Activated naive CD4-positive, alpha-beta T cell treated with anti-CD3 and anti-CD28 coated beads, Interleukin-2, amount 10 ng/mL, durations not matched to agents 7 days and 5 days (primary cell): ENCODE measurements around the gene STAG3.
"Not testable (repeated sequence)": the region's sequence is repeated elsewhere in the genome, so short reads cannot be mapped to it uniquely, and the experiment has no call there.

Source experiments
- CTCF ChIA-PET: fragments of 350-600 bp; sonication (Branson Sonifier 250); formaldehyde crosslinking; loops from one replicate; lab custom pipeline; 2021; ENCODE audit warnings: antibody characterized with exemption; lab: Charles Lee
- DNase-seq: peaks from one replicate; pipeline ENCODE4 v3.0.0-alpha.2; 2020
- H3K27ac Mint-ChIP-seq: one replicate; pipeline ENCODE4 v1.8.0; 2021; ENCODE audit warnings: mild to moderate bottlenecking, moderate library complexity, mixed read lengths
- H3K27me3 Mint-ChIP-seq: one replicate; pipeline ENCODE4 v1.8.0; 2021; ENCODE audit warnings: mild to moderate bottlenecking, mixed read lengths
- H3K36me3 Mint-ChIP-seq: one replicate; pipeline ENCODE4 v1.8.0; 2021; ENCODE audit warnings: mixed read lengths
- H3K4me1 Mint-ChIP-seq: one replicate; pipeline ENCODE4 v1.8.0; 2021; ENCODE audit warnings: mixed read lengths
- H3K4me3 Mint-ChIP-seq: one replicate; pipeline ENCODE4 v1.8.0; 2021; ENCODE audit warnings: mild to moderate bottlenecking, moderate library complexity, mixed read lengths
- H3K9me3 Mint-ChIP-seq: one replicate; pipeline ENCODE4 v1.8.0; 2021; ENCODE audit warnings: mixed read lengths

Gene STAG3

DNA sequence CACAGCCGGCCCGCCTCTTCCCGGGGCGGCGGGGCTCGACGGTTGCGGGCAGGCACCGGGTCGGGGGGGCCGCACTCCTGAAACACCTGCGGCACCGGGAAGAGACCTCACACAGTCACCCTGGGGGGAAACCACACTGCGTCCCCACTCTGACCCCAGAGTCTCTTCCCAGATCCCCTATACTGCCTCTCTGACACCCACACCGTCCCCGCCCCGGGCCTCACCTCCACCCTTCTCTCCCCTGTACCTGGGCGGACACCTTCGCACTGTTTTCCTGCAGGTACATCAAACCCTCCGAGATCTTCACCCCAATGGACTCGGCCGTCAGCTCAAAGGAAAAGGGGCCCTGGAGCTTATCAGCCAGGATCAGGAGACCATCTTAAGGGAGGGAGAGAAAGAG lies 5.9 kb upstream of the STAG3 start:
- Mint-ChIP-seq H3K27me3 (peaks cover 58% of the 10 kb centered on the region), H3K9me3 (no peaks in the 10 kb centered on the region), H3K4me1 (peaks cover 70% of the 10 kb centered on the region), H3K36me3 (peaks cover 4% of the 10 kb centered on the region), H3K27ac (peak overlapping the region; percentile 4), H3K4me3 (peak overlapping the region; percentile 72)
- DNase-seq: no peak
- CTCF ChIA-PET: no interaction called here

DNA sequence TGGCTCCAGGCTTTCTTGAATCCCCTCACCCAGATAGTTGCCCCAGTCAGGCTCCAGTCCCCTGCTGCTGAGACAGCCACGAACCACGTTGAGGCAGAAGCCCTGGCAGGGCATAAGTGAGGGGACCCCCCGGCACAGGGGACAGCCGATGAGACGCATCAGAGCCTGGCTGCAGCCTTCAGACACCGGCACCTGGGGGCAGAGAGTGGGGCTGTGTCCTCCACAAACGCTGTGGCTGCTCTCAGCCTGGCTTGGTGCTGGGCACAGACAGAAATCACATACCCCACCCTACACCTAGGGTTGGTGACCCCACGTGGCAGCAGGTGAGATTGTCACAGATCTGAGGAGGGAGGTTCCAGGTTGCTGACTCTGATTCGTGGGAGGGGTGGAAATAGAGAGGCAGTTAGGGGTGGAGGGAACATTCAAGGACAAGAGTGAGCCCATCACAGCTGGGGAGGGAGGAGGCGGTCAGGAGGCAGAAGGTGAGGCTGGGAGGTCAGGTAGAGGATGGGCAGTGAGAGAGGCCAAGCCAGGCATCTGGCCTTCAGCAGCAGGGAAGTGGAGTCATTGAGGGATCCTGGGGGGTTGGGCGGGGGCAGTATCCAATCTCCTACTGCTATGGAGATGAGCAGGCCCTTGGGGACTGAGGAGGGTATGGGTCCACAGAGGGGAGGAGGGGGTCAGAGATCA lies 3.8 kb upstream of the STAG3 start:
- Mint-ChIP-seq H3K4me1 (peaks cover 68% of the 10 kb centered on the region), H3K4me3 (no peak overlapping the region), H3K27me3 (peaks cover 56% of the 10 kb centered on the region), H3K36me3 (peaks cover 4% of the 10 kb centered on the region), H3K27ac (peak overlapping the region; percentile 46), H3K9me3 (no peaks in the 10 kb centered on the region)
- no peak for DNase-seq
- CTCF ChIA-PET: interaction anchor here (1.3 kb wide), 1 partner anchor 41 kb away, joined by 4 read pairs; no protein-coding TSS in a partner anchor

DNA sequence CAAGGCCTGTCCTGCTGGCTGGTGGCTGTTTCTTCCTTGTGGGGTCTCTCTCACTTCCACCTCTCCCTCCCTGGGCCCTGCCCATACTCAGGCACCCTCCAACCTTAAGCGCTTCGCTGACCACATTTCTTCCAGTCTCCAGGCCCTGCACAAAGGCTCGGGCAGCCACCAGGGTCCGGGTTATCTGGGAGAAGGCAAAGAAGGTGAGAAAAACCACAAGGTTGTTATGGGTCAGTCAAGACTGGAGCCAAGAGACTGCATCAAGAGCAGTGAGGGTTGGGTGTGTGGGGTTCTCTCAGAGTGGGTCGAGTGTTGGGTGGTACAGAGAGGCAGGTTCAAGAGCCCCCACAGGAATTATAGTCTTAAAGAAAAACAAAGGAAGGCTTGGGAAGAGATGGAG lies 3.1 kb upstream of the STAG3 start:
- Mint-ChIP-seq H3K4me1 (peaks cover 67% of the 10 kb centered on the region), H3K27me3 (peaks cover 56% of the 10 kb centered on the region), H3K9me3 (no peaks in the 10 kb centered on the region), H3K4me3 (no peak overlapping the region), H3K27ac (no peak overlapping the region), H3K36me3 (peaks cover 4% of the 10 kb centered on the region)
- CTCF ChIA-PET: no interaction called here
- no peak for DNase-seq

DNA sequence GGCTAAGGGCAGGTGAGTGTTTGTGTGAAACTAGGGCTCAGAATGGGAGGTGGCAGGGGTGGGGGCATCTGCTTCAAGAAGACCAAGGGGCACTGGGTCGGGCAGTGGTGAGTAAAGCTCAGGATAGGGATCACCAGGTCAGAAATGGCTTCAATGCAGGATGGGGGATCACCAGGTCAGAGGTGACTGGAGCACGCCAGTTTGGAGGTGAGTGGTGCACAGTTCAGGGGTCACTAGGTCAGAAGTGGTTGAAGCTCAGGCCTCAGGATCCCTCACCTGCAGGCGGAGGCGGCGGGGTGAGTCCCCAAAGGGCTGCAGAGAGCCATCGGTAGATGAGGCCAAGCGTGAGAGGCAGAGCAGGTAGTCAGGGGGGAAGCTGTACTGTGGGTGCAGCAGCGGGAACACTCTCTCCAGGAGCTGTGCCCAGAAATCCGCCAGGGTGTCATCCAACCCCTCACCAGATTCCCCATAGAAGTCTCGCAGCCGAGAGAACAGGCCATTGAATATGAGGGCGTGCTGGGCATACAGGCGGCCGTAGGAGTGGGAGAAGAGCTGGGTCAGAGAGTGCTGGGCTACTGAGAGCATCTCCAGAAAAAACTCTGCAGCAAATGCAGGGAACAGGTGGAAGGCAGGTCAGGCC lies 2.3 kb upstream of the STAG3 start:
- Mint-ChIP-seq H3K4me3 (peak overlapping the region; percentile 62), H3K9me3 (peaks cover 2% of the 10 kb centered on the region), H3K27me3 (peaks cover 53% of the 10 kb centered on the region), H3K4me1 (peaks cover 66% of the 10 kb centered on the region), H3K36me3 (peaks cover 7% of the 10 kb centered on the region), H3K27ac (peak overlapping the region; percentile 13)
- DNase-seq: no peak
- CTCF ChIA-PET: no interaction called here

DNA sequence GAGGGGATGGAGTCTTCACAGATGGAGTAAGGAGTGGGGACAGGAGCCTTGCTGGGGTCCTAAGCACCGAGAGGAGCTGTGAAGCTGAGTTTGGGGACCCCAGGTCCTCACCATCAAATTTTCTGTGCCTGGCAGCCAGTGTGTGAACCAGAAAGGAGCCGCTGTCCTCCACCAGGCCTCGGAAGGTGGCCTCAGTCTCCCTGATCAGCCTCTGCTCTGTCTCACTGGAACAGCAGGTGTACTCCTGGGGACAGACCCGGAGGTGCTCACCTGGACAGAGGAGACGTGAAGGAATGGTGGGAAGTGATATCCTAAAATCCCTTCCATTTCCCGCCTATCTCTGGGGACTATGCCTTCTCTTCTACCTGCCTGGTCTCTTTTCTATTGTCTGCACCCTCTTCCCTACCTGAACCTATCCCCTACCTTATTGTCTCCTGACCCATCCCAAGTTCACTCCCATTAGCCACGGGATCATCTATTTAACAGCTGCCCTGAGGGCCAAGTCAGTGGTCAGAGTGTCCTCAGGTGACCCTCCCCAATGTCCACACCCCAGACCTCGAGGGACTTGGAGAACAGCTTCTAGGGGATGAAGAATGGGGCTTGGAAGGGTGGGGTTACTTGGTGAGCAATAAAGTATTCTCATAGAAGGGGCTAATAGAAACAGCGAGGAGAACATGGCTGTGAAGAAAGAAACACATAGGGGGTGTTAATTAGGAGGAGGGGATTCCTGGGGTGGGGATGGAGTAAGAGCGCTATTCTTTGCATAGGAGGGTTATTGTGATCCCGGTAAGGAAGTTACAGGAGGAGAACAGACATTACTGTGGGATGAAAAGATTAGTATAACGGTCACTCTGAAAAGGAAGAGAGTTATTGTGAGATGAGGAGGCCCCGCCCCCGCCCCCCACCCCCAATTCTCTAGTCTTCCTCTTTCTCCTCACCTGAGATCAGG lies 1.3 kb upstream of the STAG3 start:
- H3K4me3 Mint-ChIP-seq: peak overlapping the region; percentile 75
- H3K27me3 Mint-ChIP-seq: peaks cover 46% of the 10 kb centered on the region
- peak; percentile 18 for DNase-seq
- peaks cover 7% of the 10 kb centered on the region for H3K9me3 Mint-ChIP-seq
- H3K36me3 Mint-ChIP-seq: peaks cover 10% of the 10 kb centered on the region
- no peak overlapping the region for H3K27ac Mint-ChIP-seq
- CTCF ChIA-PET: interaction anchor here (1.3 to 2.5 kb wide), 3 partner anchors 9 to 35 kb away, joined by 4 to 8 read pairs (median 5); partner anchors contain the start of gene GAL3ST4
- peaks cover 69% of the 10 kb centered on the region for H3K4me1 Mint-ChIP-seq

DNA sequence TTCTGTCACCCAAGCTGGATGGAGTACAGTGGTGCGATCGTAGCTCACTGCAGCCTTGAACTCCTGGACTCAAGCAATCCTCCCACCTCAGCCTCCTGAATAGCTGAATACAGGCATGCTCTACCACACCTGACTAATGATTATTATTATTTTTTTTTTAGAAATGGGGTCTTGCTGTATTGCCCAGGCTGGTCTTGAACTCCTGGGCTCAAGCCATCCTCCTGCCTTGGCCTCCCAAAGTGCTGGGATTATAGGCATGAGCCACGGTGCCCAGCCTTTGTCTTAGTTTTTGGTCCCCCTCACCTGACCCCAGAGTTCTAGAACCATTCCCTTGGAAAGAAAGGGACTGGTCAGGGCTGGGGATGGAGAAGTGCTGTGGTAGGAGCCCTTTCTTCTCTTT lies 2.4 kb downstream of the STAG3 start:
- H3K9me3 Mint-ChIP-seq, DNase-seq, H3K36me3 Mint-ChIP-seq: not testable (repeated sequence)
- CTCF ChIA-PET: interaction anchor here (1.1 to 2.5 kb wide), 2 partner anchors 28 to 47 kb away, joined by 3 to 10 read pairs; no protein-coding TSS in a partner anchor
- H3K4me1 Mint-ChIP-seq: peaks cover 80% of the 10 kb centered on the region
- H3K27me3 Mint-ChIP-seq: peaks cover 25% of the 10 kb centered on the region
- H3K4me3 Mint-ChIP-seq: peak overlapping the region; percentile 27
- peak overlapping the region; percentile 92 for H3K27ac Mint-ChIP-seq

DNA sequence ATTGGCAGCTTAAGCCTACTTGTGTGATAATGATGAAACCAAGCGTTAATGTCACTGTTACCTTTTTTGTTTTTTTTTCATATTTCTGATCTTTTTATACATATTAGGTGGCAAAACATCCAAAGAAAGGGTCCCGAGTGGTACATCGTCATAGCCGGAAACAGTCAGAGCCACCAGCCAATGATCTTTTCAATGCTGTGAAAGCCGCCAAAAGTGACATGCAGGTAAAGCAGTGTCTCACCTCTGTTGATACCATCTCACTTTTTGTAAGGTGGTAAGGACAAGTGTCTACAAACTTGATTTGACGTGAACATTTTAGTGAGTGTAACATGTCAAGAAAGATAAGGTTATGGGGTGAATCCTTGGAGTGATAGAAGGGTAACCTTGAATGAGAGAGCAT lies 4.9 kb downstream of the STAG3 start:
- Mint-ChIP-seq H3K4me1 (peaks cover 58% of the 10 kb centered on the region), H3K27ac (peak overlapping the region; percentile 92)
- H3K27me3 Mint-ChIP-seq, H3K36me3 Mint-ChIP-seq, DNase-seq, H3K4me3 Mint-ChIP-seq, H3K9me3 Mint-ChIP-seq: not testable (repeated sequence)
- CTCF ChIA-PET: interaction anchor here (0.7 kb wide), 1 partner anchor 225 kb away, joined by 3 read pairs; no protein-coding TSS in a partner anchor

DNA sequence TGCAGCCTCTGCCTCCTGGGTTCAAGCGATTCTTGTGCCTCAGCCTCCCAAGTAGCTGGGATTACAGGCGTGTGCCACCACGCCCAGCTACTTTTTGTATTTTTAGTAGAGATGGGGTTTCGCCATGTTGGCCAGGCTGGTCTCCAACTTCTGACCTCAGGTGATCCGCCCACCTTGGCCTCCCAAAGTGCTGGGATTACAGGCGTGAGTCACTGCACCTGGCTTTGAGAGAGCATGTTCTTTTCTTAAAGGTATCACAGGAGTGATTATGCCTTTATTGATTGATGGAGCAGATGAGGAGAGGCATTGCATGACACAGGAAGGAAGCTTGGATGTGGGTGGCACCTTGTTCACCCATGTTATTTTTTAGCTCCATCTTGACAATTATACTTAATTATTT lies 5.4 kb downstream of the STAG3 start:
- H3K36me3 Mint-ChIP-seq: not testable (repeated sequence)
- peaks cover 53% of the 10 kb centered on the region for H3K4me1 Mint-ChIP-seq

DNA sequence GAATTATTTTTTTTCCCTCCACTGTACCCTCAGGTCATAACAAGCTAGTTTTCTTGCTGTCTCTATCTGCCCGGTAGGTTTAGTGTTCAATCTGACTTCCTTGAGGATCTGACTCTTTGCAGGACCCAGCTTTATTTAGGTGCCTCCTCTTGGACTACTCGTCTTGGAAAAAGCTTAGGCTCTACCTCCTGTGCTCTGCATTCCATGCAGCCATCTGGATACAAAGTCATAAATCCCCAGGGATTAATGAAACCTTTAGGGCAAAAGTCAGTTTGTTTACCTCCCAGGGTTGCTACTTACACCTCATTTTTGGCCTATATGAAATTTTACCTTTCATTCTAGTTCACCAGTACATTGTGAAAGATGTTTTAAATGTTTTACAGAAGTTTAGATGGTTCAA lies 8.0 kb downstream of the STAG3 start:
- Mint-ChIP-seq H3K4me1 (peaks cover 48% of the 10 kb centered on the region), H3K9me3 (peaks cover 2% of the 10 kb centered on the region), H3K27me3 (no peaks in the 10 kb centered on the region), H3K27ac (no peak overlapping the region), H3K4me3 (no peak overlapping the region), H3K36me3 (peaks cover 1% of the 10 kb centered on the region)
- no peak for DNase-seq
- CTCF ChIA-PET: interaction anchor here (1.5 kb wide), 1 partner anchor 53 kb away, joined by 4 read pairs; no protein-coding TSS in a partner anchor

More for the DNA sequence above, 5.4 kb downstream of the STAG3 start:
- DNase-seq, H3K27me3 Mint-ChIP-seq, H3K9me3 Mint-ChIP-seq, H3K4me3 Mint-ChIP-seq: not testable (repeated sequence)
- CTCF ChIA-PET: interaction anchor here (0.9 kb wide), 1 partner anchor 162 kb away, joined by 3 read pairs; no protein-coding TSS in a partner anchor
- peak overlapping the region; percentile 52 for H3K27ac Mint-ChIP-seq

DNA sequence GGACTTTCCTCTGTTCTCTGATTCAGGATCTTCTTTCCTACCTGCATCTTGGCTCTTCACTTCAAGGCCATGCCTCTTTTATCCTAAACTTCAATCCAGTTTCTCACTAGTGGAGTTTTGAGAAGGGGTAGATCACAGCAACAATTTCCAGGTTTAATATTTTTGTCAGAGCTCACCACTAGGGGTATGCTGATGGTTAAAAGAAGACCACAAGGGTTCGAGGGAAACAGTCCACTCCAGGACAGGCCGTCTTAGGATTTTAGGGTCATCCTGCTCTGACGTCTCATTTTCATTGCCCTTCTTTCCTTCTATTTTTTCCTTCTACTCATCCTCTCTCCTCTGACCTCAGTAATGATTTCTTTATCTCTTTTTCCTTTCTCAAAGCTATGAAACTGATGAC lies 11.3 kb downstream of the STAG3 start:
- Mint-ChIP-seq H3K27me3 (no peaks in the 10 kb centered on the region), H3K9me3 (no peaks in the 10 kb centered on the region), H3K4me3 (no peak overlapping the region), H3K27ac (no peak overlapping the region), H3K36me3 (peaks cover 4% of the 10 kb centered on the region), H3K4me1 (peaks cover 42% of the 10 kb centered on the region)
- no peak for DNase-seq
- CTCF ChIA-PET: interaction anchor here (0.6 to 3.9 kb wide), 4 partner anchors 14 to 64 kb away, joined by 3 to 49 read pairs (median 20); no protein-coding TSS in a partner anchor

DNA sequence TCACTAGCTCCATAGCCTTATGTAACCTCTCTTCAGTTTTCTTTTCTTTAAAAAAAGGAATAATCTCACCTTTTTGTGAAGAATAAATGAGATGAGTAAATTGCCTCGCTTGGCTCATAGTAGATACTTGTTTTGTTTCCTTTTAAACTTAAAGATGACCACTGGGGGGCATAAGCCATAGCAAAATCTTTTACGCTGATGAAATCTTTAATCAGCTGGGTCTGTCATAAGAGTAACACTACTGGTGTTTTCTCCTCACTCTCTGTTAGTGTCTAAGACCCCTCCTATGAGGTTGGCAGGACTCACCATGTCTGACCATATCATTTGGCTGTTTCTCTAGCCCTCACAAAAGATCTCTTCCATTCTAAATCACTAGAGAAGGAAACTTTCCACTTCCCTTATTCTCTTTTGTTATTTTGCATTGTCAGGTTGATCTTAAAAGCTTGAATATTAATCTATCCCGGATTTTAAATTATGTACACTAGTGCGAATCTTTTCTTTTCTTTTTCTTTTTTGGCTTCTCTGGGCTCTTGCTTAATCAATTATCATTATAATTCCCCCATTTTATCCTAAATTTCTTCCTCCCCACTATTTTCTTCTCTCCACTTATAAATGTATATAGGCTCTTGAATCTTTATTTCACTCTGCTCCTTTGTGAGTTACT lies 12.5 kb downstream of the STAG3 start:
- Mint-ChIP-seq H3K27ac (peak overlapping the region; percentile 42), H3K9me3 (no peaks in the 10 kb centered on the region), H3K27me3 (no peaks in the 10 kb centered on the region), H3K4me3 (no peak overlapping the region), H3K4me1 (peaks cover 48% of the 10 kb centered on the region), H3K36me3 (peaks cover 4% of the 10 kb centered on the region)
- no peak for DNase-seq
- CTCF ChIA-PET: interaction anchor here (0.6 to 3.9 kb wide), 16 partner anchors 8 to 282 kb away, joined by 3 to 49 read pairs (median 4); partner anchors contain the start of genes GPC2 and STAG3

DNA sequence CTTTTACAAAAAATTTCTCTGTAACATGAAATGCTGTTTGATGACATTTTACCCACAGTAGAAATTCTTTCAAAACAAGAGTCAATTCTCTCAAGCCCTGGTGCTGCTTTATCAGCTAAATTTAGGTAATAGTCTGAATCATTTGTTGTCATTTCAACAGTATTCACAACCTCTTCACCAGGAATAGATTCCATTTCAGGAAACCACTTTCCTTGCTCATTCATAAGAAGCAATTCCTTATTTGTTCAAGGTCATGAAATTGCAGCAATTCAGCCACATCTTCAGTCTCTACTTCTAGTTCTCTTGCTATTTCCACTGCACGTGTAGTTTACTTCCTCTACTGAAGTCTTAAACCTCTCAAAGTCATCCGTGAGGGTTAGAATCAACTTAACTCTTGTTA lies 14.1 kb downstream of the STAG3 start:
- H3K4me1 Mint-ChIP-seq: peaks cover 57% of the 10 kb centered on the region
- no peaks in the 10 kb centered on the region for H3K9me3 Mint-ChIP-seq
- no peak overlapping the region for H3K27ac Mint-ChIP-seq
- no peak overlapping the region for H3K4me3 Mint-ChIP-seq
- H3K36me3 Mint-ChIP-seq: peaks cover 7% of the 10 kb centered on the region
- CTCF ChIA-PET: no interaction called here
- no peak for DNase-seq
- H3K27me3 Mint-ChIP-seq: no peaks in the 10 kb centered on the region

DNA sequence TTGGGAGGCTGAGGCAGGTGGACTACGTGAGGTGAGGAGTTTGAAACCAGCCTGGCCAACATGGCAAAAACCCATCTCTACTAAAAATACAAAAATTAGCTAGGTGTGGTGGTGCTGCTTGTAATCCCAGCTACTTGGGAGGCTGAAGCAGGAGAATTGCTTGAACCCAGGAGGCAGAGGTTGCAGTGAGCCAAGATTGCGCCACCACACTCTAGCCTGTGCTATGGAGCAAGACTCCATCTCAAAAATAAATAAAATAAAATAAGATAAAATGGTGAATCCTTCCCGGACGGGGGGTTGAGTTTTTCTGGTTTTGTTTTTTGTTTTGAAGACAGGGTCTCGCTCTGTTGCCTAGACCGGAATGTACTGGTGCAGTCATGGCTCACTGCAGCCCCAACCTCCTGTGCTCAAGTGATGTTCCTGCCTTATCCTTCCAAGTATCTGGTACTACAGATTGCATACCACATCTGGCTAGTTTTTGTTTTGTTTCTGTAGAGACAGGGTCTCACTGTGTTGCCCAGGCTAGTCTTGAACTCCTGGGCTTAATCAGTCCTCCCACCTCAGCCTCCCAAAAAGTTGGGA lies 14.7 kb downstream of the STAG3 start:
- not testable (repeated sequence) for H3K27ac Mint-ChIP-seq, H3K27me3 Mint-ChIP-seq, DNase-seq, H3K4me3 Mint-ChIP-seq, H3K9me3 Mint-ChIP-seq, H3K36me3 Mint-ChIP-seq
- CTCF ChIA-PET: interaction anchor here (0.6 to 1.2 kb wide), 2 partner anchors 17 to 58 kb away, joined by 3 read pairs; no protein-coding TSS in a partner anchor
- peaks cover 57% of the 10 kb centered on the region for H3K4me1 Mint-ChIP-seq
